Caco-2 (cell line): ENCODE results near the gene SMIM44. TPM values are rescaled to one million over a fixed set of nuclear protein-coding genes. Genes with fewer than 3 reads are reported as not detected.

Source experiments
- BruUV-seq: library from RNA; stranded (reverse); fragments of 400-500 nt; replicated peaks from 2 replicates; lab custom pipeline; 2021; lab: Mats Ljungman, UMichigan
- CTCF ChIA-PET: fragments of 300-600 bp; sonication (Branson Sonifier 250); formaldehyde crosslinking; loops from one replicate; lab custom pipeline; 2022; ENCODE audit warnings: antibody characterized with exemption; lab: Charles Lee
- POLR2A ChIA-PET: fragments of 300-600 bp; sonication (Branson Sonifier 250); formaldehyde crosslinking; loops from one replicate; lab custom pipeline; 2022; ENCODE audit warnings: antibody characterized with exemption; lab: Charles Lee
- DNase-seq, 2 experiments: peaks; one replicate each; pipeline versions ENCODE4 v3.0.0 to v3.0.0-alpha.2; 2020 to 2022
- H3K27me3 ChIP-seq: replicated peaks from 2 replicates; pipeline ENCODE4 v1.6.0; 2011; ENCODE audit warnings: low read length; ENCODE audit not compliant: control insufficient read depth, insufficient read depth
- H3K36me3 ChIP-seq: 2 replicates; pipeline ENCODE4 v1.5.1; 2011; ENCODE audit warnings: low read length; ENCODE audit not compliant: control insufficient read depth, insufficient read depth
- H3K4me1 ChIP-seq: fragments of 250-450 bp; sonication (Bioruptor Pico); 2 replicates; pipeline ENCODE4 v1.5.1; 2020; ENCODE audit warnings: mild to moderate bottlenecking
- H3K4me3 ChIP-seq: 2 replicates; pipeline ENCODE4 v1.5.1; 2011; ENCODE audit warnings: low read depth, mild to moderate bottlenecking, control low read depth, low read length
- H3K9me3 ChIP-seq: fragments of 250-450 bp; sonication (Bioruptor Pico); 2 replicates; pipeline ENCODE4 v1.5.1; 2020; ENCODE audit warnings: mild to moderate bottlenecking, moderate library complexity
- H3K27ac Mint-ChIP-seq: one replicate; pipeline ENCODE4 v1.8.0; 2022; ENCODE audit warnings: mixed read lengths; ENCODE audit not compliant: unreplicated experiment
- H3K27me3 Mint-ChIP-seq: one replicate; pipeline ENCODE4 v1.8.0; 2022; ENCODE audit warnings: mixed read lengths; ENCODE audit not compliant: insufficient read depth, unreplicated experiment
- H3K36me3 Mint-ChIP-seq: one replicate; pipeline ENCODE4 v1.8.0; 2022; ENCODE audit warnings: mild to moderate bottlenecking, mixed read lengths; ENCODE audit not compliant: insufficient read depth, unreplicated experiment
- H3K4me1 Mint-ChIP-seq: one replicate; pipeline ENCODE4 v1.8.0; 2022; ENCODE audit warnings: low read depth, mixed read lengths; ENCODE audit not compliant: unreplicated experiment
- H3K4me3 Mint-ChIP-seq: one replicate; pipeline ENCODE4 v1.8.0; 2022; ENCODE audit warnings: mild to moderate bottlenecking, moderate library complexity, mixed read lengths; ENCODE audit not compliant: unreplicated experiment
- H3K9me3 Mint-ChIP-seq: one replicate; pipeline ENCODE4 v1.8.0; 2022; ENCODE audit warnings: mixed read lengths; ENCODE audit not compliant: unreplicated experiment
- intact Hi-C: fragments of 100-400 bp; cut with micrococcal nuclease; formaldehyde crosslinking; loops from one replicate; pipeline ENCODE4 v1.10.0; 2022; ENCODE audit not compliant: unreplicated experiment
- total RNA-seq: library from RNA; stranded (reverse); gene quantifications from 2 replicates; pipeline ENCODE4 v1.2.3, GENCODE V29; 2022
- TF ChIP-seq, protein P1 (sequence below), 2 experiments: fragments of 200-600 bp in 1 of 2; IDR thresholded peaks; 1 replicate in 1 of 2; 2 replicates in 1 of 2; pipeline versions ENCODE4 v1.5.1 to v1.8.0; 2011 to 2022; ENCODE audit warnings: antibody characterized with exemption in 1 of 2, control low read depth in 1 of 2, inconsistent platforms in 1 of 2, low read depth in 1 of 2, low read length in 1 of 2, mild to moderate bottlenecking in 1 of 2, moderate library complexity in 1 of 2; ENCODE audit not compliant: insufficient read depth in 1 of 2, severe bottlenecking in 1 of 2, unreplicated experiment in 1 of 2

The SMIM44 gene
- total RNA-seq, 1 experiment from 2014 or later: not detected

GRCh38 chr19:3479177-3479833, 3.9 kb downstream of the SMIM44 start:
- intact Hi-C loops: no loop called here
- Mint-ChIP-seq H3K4me3 (no peak overlapping the region), H3K9me3 (no peaks in the 10 kb centered on the region), H3K27ac (no peak overlapping the region), H3K27me3 (no peaks in the 10 kb centered on the region), H3K4me1 (peaks cover 5% of the 10 kb centered on the region), H3K36me3 (peaks cover 6% of the 10 kb centered on the region)
- no peak for DNase-seq
- Histone ChIP-seq H3K4me3 (no peak overlapping the region), H3K36me3 (no peaks in the 10 kb centered on the region), H3K4me1 (peaks cover 31% of the 10 kb centered on the region), H3K9me3 (no peaks in the 10 kb centered on the region), H3K27me3 (no peaks in the 10 kb centered on the region)
- ChIA-PET CTCF (interaction anchor here (0.7 kb wide), 2 partner anchors 13 to 50 kb away, joined by 3 to 12 read pairs; no protein-coding TSS in a partner anchor), POLR2A (no interaction called here)
- TF ChIP-seq, protein P1, sequence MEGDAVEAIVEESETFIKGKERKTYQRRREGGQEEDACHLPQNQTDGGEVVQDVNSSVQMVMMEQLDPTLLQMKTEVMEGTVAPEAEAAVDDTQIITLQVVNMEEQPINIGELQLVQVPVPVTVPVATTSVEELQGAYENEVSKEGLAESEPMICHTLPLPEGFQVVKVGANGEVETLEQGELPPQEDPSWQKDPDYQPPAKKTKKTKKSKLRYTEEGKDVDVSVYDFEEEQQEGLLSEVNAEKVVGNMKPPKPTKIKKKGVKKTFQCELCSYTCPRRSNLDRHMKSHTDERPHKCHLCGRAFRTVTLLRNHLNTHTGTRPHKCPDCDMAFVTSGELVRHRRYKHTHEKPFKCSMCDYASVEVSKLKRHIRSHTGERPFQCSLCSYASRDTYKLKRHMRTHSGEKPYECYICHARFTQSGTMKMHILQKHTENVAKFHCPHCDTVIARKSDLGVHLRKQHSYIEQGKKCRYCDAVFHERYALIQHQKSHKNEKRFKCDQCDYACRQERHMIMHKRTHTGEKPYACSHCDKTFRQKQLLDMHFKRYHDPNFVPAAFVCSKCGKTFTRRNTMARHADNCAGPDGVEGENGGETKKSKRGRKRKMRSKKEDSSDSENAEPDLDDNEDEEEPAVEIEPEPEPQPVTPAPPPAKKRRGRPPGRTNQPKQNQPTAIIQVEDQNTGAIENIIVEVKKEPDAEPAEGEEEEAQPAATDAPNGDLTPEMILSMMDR (IDR thresholded peaks at IDR 0.05; ENCODE audit: insufficient read depth in 1 of 2, low read depth in 1 of 2, low read length in 1 of 2, severe bottlenecking in 1 of 2, unreplicated experiment in 1 of 2): no peak
- no TSS peak for BruUV-seq

DNA sequence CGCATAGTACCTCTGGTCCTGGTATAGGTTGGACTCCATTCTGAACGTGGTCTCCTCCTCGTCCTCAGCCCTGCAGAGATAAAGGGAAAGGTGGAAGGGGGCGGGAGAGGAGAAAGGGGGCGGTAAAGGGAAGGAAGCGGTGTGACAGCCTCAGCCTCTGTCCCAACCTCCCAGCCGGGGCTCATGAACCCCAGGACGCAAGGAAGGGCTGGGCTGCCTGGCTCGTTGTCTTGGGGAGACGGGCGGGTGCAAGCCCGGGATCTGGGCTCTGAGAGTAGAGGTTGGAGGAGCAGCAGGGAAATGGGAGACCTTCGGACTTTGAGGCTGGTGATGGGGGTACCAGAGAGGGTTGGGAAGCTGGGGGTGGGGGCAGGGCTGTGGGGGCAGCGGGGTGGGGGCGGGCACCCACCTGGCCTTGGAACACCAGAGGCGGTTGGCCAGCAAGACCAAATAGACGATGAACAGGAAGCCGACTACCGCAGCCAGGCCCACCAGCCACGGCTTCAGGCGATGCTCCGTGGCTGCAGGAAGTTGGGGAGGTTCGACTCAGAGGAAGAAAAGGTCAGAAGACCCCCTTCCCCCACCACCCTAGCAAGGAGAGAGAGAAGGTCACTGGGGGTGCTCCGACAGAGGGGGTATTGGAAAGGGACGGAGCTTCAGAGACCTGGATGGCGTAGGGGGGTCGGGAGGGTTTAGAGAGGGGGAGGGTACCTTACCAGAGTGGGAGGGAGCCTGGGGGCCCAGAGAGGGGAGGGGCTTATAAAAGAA, 4.6 kb downstream of the SMIM44 start:
- Mint-ChIP-seq H3K9me3 (no peaks in the 10 kb centered on the region), H3K36me3 (peaks cover 6% of the 10 kb centered on the region), H3K4me1 (peaks cover 5% of the 10 kb centered on the region), H3K4me3 (no peak overlapping the region), H3K27ac (no peak overlapping the region), H3K27me3 (no peaks in the 10 kb centered on the region)
- BruUV-seq: no TSS peak
- peaks cover 38% of the 10 kb centered on the region for H3K4me1 ChIP-seq
- POLR2A ChIA-PET: no interaction called here
- TF ChIP-seq, protein P1 (IDR thresholded peaks at IDR 0.05; ENCODE audit: insufficient read depth in 1 of 2, low read depth in 1 of 2, low read length in 1 of 2, severe bottlenecking in 1 of 2, unreplicated experiment in 1 of 2): no peak
- H3K4me3 ChIP-seq: no peak overlapping the region
- no peaks in the 10 kb centered on the region for H3K27me3 ChIP-seq
- no peak for DNase-seq
- H3K36me3 ChIP-seq: no peaks in the 10 kb centered on the region
- no peaks in the 10 kb centered on the region for H3K9me3 ChIP-seq
- intact Hi-C loops: no loop called here
- CTCF ChIA-PET: no interaction called here

DNA sequence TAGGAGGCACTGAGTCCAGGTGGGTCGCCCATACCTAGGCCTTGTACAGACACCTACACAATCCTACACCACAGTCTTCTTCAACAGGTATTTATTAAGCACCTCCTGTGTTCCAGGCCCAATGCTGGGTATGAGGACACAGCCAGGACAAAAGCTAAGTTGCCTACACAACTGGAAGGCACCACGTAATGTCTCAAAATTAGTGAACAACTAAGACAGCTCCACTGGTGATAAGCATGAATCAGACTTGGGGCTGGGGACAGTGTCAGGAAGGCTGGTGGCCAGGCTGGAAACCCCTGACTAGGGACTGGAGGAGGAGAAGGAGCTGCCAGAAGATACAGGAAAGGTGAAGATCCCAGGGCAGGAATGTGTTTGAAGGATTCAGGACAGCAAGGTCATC, 5.3 kb downstream of the SMIM44 start:
- Mint-ChIP-seq H3K36me3 (peaks cover 6% of the 10 kb centered on the region), H3K4me3 (no peak overlapping the region), H3K4me1 (peaks cover 5% of the 10 kb centered on the region), H3K27me3 (no peaks in the 10 kb centered on the region), H3K27ac (no peak overlapping the region), H3K9me3 (no peaks in the 10 kb centered on the region)
- no peak for DNase-seq
- BruUV-seq: no TSS peak
- TF ChIP-seq, protein P1 (IDR thresholded peaks at IDR 0.05; ENCODE audit: insufficient read depth in 1 of 2, low read depth in 1 of 2, low read length in 1 of 2, severe bottlenecking in 1 of 2, unreplicated experiment in 1 of 2): no peak
- no peak overlapping the region for H3K4me3 ChIP-seq
- intact Hi-C loops: no loop called here
- H3K36me3 ChIP-seq: no peaks in the 10 kb centered on the region
- ChIA-PET POLR2A (no interaction called here), CTCF (no interaction called here)
- H3K4me1 ChIP-seq: peaks cover 44% of the 10 kb centered on the region
- H3K27me3 ChIP-seq: no peaks in the 10 kb centered on the region
- H3K9me3 ChIP-seq: no peaks in the 10 kb centered on the region
